Ovary (tissue), 10 donors: Measurements from ENCODE around the gene CNTNAP1. TPM values are rescaled to one million over a fixed set of nuclear protein-coding genes. Genes with fewer than 3 reads are reported as not detected.

Source experiments
- DNase-seq, 5 donors: peaks; one replicate each; pipeline ENCODE4 v3.0.0-alpha.2; 2019 to 2020
- H3K27ac ChIP-seq, 2 donors: fragments of 200-600 bp; one replicate each; pipeline versions ENCODE4 v1.5.1 to v1.8.0; 2019 to 2022
- H3K27me3 ChIP-seq: fragments of 200-600 bp; one replicate; pipeline ENCODE4 v1.8.0; 2022
- H3K36me3 ChIP-seq: fragments of 200-600 bp; sonication (generic); one replicate; pipeline ENCODE4 v1.5.1; 2019
- H3K4me1 ChIP-seq: one replicate; pipeline ENCODE4 v1.8.1; 2013; ENCODE audit warnings: mild to moderate bottlenecking, moderate library complexity; ENCODE audit not compliant: insufficient read depth
- H3K4me3 ChIP-seq: fragments of 200-600 bp; sonication (generic); one replicate; pipeline ENCODE4 v1.5.1; 2017
- H3K9me3 ChIP-seq, 2 donors: fragments of 200-600 bp in 1 of 2; sonication (generic) in 1 of 2; one replicate each; pipeline versions ENCODE4 v1.5.1 to v1.8.1; 2013 to 2019; ENCODE audit warnings: mild to moderate bottlenecking in 1 of 2, moderate library complexity in 1 of 2
- CTCF ChIP-seq, 3 donors: fragments of 450-650 bp in 2 of 3; fragments of 200-600 bp in 1 of 3; IDR thresholded peaks; one replicate each; pipeline versions ENCODE4 v1.5.1 to v1.8.0; 2016 to 2022; ENCODE audit warnings: antibody characterized with exemption in 3 of 3, mild to moderate bottlenecking in 1 of 3
- EP300 ChIP-seq: sonication (generic); formaldehyde crosslinking; IDR thresholded peaks from one replicate; pipeline ENCODE4 v1.6.1; 2017; ENCODE audit warnings: antibody characterized with exemption
- POLR2A ChIP-seq: fragments of 450-650 bp; IDR thresholded peaks from one replicate; pipeline ENCODE4 v1.6.1; 2017; ENCODE audit warnings: antibody characterized with exemption, mild to moderate bottlenecking, moderate library complexity
- WGBS, 3 donors: extraction: QIAGEN DNeasy Blood & Tissue Kit in 1 of 3; methylation state at CpG; one replicate each; pipeline versions ENCODE4 v1.1.5 to v1.1.7; 2013 to 2017; 5-methylcytosine and 5-hydroxymethylcytosine counted together
- intact Hi-C, 4 donors: fragments of 100-400 bp; cut with DNase I; formaldehyde crosslinking; loops; one replicate each; pipeline versions ENCODE4 v1.11.0 to v1.15.1; 2022 to 2023
- long read RNA-seq, 3 donors: library from polyadenylated mRNA in 2 of 3; unstranded in 2 of 3; transcript quantifications; one replicate each; pipeline ENCODE4 v2.0.0 and lab custom pipeline, GENCODE V29; 2021 to 2026
- polyA plus RNA-seq, 2 donors: library from polyadenylated mRNA; stranded (reverse); fragments of 200-250 nt in 1 of 2; fragments of 350-450 nt in 1 of 2; fragmentation: Illumina TruSeq in 1 of 2; extraction: RNeasy Lipid Tissue Mini Kit (QIAGEN cat#74804) in 1 of 2; gene quantifications; one replicate each; pipeline ENCODE4 v1.2.3, GENCODE V29; 2013 to 2014
- total RNA-seq, 7 donors: library from RNA; depleted of rRNA in 2 of 7; stranded (reverse); fragments of >200 nt in 2 of 7; fragmentation: NEBNext Ultra II Directional in 3 of 7; extraction: Animal tissue kit (Norgen Biotek cat#: 25700) in 3 of 7; gene quantifications; one replicate each; pipeline versions ENCODE4 v1.1.0 to v1.2.4, GENCODE V29; 2016 to 2023
- donor health status: DM: no; HTN: no; CAD: no; lungs with moderate emphysema.
- donor health status: DM: no; HTN: no; CAD: no.
- donor health status: Bipolar disorder and iron deficiency.
- donor health status: DM: yes; HTN: yes; CAD: no.
- donor health status: DM: no; HTN: no; CAD: no.
- donor health status: DM: yes; HTN: yes; CAD: no.

CNTNAP1 gene
- total RNA-seq (10 to 100 TPM in 5 of 7 donors, 1 to 10 TPM in 2; 3.7 to 41.4 (median 15.5) TPM), polyA plus RNA-seq (1 to 10 TPM; 7.0 to 7.5 TPM)
- long read RNA-seq, donor 1, partial matches to known transcripts = 4 of 13 reads
- long read RNA-seq, donor 1, other reads (novel, unspliced or antisense) = 9 of 13 reads
- long read RNA-seq, donor 2, full-length matches to known transcripts = 1 of 1 reads
- long read RNA-seq, donor 2, partial matches to known transcripts = 0 of 1 reads
- long read RNA-seq, donor 2, other reads (novel, unspliced or antisense) = 0 of 1 reads
- long read RNA-seq, donor 3, partial matches to known transcripts = 4 of 8 reads
- long read RNA-seq, donor 3, other reads (novel, unspliced or antisense) = 4 of 8 reads

GRCh38 chr17:42681976-42682721 lies at the start of gene CNTNAP1:
CNTNAP1 (plus strand) TSS chr17:42682531; CDS start chr17:42682830, 299 bp downstream.
- H3K4me1 ChIP-seq = peaks cover 14% of the 10 kb centered on the region
- peak within 1 kb of the TSS; percentile 50 for H3K4me3 ChIP-seq
- intact Hi-C loops = loop anchor here in 3 of 4 donors (2.0 to 10.0 kb wide), 5 partner anchors 63 to 693 kb away; partner anchors contain the start of genes RETREG3 (in 2 of the 3), TUBG1 (in 2 of the 3), EZH1 (in 1 of the 3) and PSMC3IP (in 1 of the 3)
- 11 to 13% (median 12%) methylated on average over 22 of the region's 22 CpGs for WGBS, 3 donors
- no peaks in the 10 kb centered on the region for H3K36me3 ChIP-seq
- TF ChIP-seq CTCF (IDR thresholded peaks at IDR 0.05) = no peak
- peak; percentile 75 for TF ChIP-seq EP300
- DNase-seq = peak; percentile 71 to 82 (median 79)
- H3K27ac ChIP-seq = peak within 1 kb of the TSS in 1 of 2 donors; percentile 68
- H3K9me3 ChIP-seq = no peaks in the 10 kb centered on the region
- H3K27me3 ChIP-seq = no peaks in the 10 kb centered on the region

GRCh38 chr17:42632949-42633444 lies 49.3 kb upstream of the CNTNAP1 start:
- WGBS, 3 donors = 75 to 79% (median 78%) methylated on average over 9 of the region's 9 CpGs
- no peak for DNase-seq

GRCh38 chr17:42639525-42640113 lies 42.7 kb upstream of the CNTNAP1 start:
- Histone ChIP-seq H3K36me3 (no peaks in the 10 kb centered on the region), H3K9me3 (no peaks in the 10 kb centered on the region), H3K27me3 (no peaks in the 10 kb centered on the region), H3K27ac (no peak overlapping the region), H3K4me1 (no peaks in the 10 kb centered on the region), H3K4me3 (no peak overlapping the region)
- intact Hi-C loops = no loop called here
- no peak for DNase-seq
- 76 to 80% (median 78%) methylated on average over 6 of the region's 7 CpGs for WGBS, 3 donors
- no peak for TF ChIP-seq POLR2A
- TF ChIP-seq CTCF (IDR thresholded peaks at IDR 0.05) = no peak

More at GRCh38 chr17:42632949-42633444, 49.3 kb upstream of the CNTNAP1 start:
- Histone ChIP-seq H3K4me1 (no peaks in the 10 kb centered on the region), H3K27ac (no peak overlapping the region), H3K27me3 (no peaks in the 10 kb centered on the region), H3K36me3 (no peaks in the 10 kb centered on the region), H3K4me3 (no peak overlapping the region), H3K9me3 (no peaks in the 10 kb centered on the region)
- no peak for TF ChIP-seq CTCF (IDR thresholded peaks at IDR 0.05)
- TF ChIP-seq POLR2A = no peak
- TF ChIP-seq EP300 = no peak
- intact Hi-C loops = no loop called here

- Histone ChIP-seq H3K27ac (no peak overlapping the region), H3K36me3 (no peaks in the 10 kb centered on the region), H3K4me3 (no peak overlapping the region), H3K27me3 (no peaks in the 10 kb centered on the region), H3K9me3 (no peaks in the 10 kb centered on the region), H3K4me1 (no peaks in the 10 kb centered on the region)
- no peak for TF ChIP-seq POLR2A
- TF ChIP-seq CTCF (IDR thresholded peaks at IDR 0.05) = no peak
- TF ChIP-seq EP300 = no peak
- DNase-seq = no peak
- WGBS, 3 donors = 85 to 88% (median 87%) methylated on average over 4 of the region's 4 CpGs
- intact Hi-C loops = no loop called here
Measured at GRCh38 chr17:42640121-42640520, 42.2 kb upstream of the CNTNAP1 start.
